ENCODE results near the gene WDR55.
A peak's percentile ranks its signal among the peaks of the same experiment; 100 is the strongest.
"Not testable (repeated sequence)": the region's sequence is repeated elsewhere in the genome, so short reads cannot be mapped to it uniquely, and the experiment has no call there.

WDR55 gene

GRCh38 chr5:140664359-140665119 is at the start of gene WDR55:
TSS of gene WDR55 (plus strand) at chr5:140664904. CDS start at chr5:140664913, 9 bp downstream.
- FAIRE-seq: peak; percentile 71

GRCh38 chr5:140622301-140622700 is 42.4 kb upstream of the WDR55 start:
- FAIRE-seq: no peak
- no peak for DNase-seq (ENCODE audit: low spot score)

More at GRCh38 chr5:140664359-140665119, at the start of gene WDR55:
- peak; percentile 87 for DNase-seq (ENCODE audit: low spot score)

- DNase-seq (ENCODE audit: low spot score); FAIRE-seq: not testable (repeated sequence)
Measured at GRCh38 chr5:140623061-140623460, 41.6 kb upstream of the WDR55 start.

GRCh38 chr5:140624886-140625285 is 39.8 kb upstream of the WDR55 start:
- not testable (repeated sequence) for FAIRE-seq; DNase-seq (ENCODE audit: low spot score)

GRCh38 chr5:140627972-140628371 is 36.7 kb upstream of the WDR55 start:
- no peak for FAIRE-seq
- DNase-seq (ENCODE audit: low spot score): no peak

GRCh38 chr5:140628711-140629110 is 36.0 kb upstream of the WDR55 start:
- no peak for DNase-seq (ENCODE audit: low spot score)
- no peak for FAIRE-seq

GRCh38 chr5:140630292-140631035 is 34.2 kb upstream of the WDR55 start:
- no peak for DNase-seq (ENCODE audit: low spot score)
- FAIRE-seq: no peak

- no peak for DNase-seq (ENCODE audit: low spot score)
- FAIRE-seq: no peak
Measured at GRCh38 chr5:140631036-140631417, 33.7 kb upstream of the WDR55 start.

GRCh38 chr5:140631831-140632365 is 32.8 kb upstream of the WDR55 start:
- FAIRE-seq (no peak), DNase-seq (ENCODE audit: low spot score) (no peak)

- DNase-seq (ENCODE audit: low spot score): no peak
- FAIRE-seq: no peak
Measured at GRCh38 chr5:140632366-140633020, 32.2 kb upstream of the WDR55 start.

GRCh38 chr5:140633021-140633471 is 31.7 kb upstream of the WDR55 start, which contains the start of gene CD14:
TSS of gene CD14 (minus strand) at chr5:140633175. CDS start at chr5:140633071, 104 bp downstream.
- DNase-seq (ENCODE audit: low spot score): no peak
- FAIRE-seq: no peak

GRCh38 chr5:140633501-140633900 is 31.2 kb upstream of the WDR55 start:
- DNase-seq (ENCODE audit: low spot score) (no peak), FAIRE-seq (no peak)

GRCh38 chr5:140634103-140634502 is 30.6 kb upstream of the WDR55 start:
- no peak for FAIRE-seq
- DNase-seq (ENCODE audit: low spot score): no peak

- FAIRE-seq (no peak), DNase-seq (ENCODE audit: low spot score) (no peak)
Measured at GRCh38 chr5:140635291-140636257, 29.1 kb upstream of the WDR55 start.

- DNase-seq (ENCODE audit: low spot score) (no peak), FAIRE-seq (no peak)
Measured at GRCh38 chr5:140637371-140638100, 27.2 kb upstream of the WDR55 start.

- DNase-seq (ENCODE audit: low spot score); FAIRE-seq: not testable (repeated sequence)
Measured at GRCh38 chr5:140638898-140639147, 25.9 kb upstream of the WDR55 start.

GRCh38 chr5:140639148-140639981 is 25.3 kb upstream of the WDR55 start, which contains the start of gene TMCO6:
TSS of gene TMCO6 (plus strand) at chr5:140639451. CDS start at chr5:140639528, 77 bp downstream.
- peak; percentile 79 for DNase-seq (ENCODE audit: low spot score)
- FAIRE-seq: no peak

- no peak for DNase-seq (ENCODE audit: low spot score)
- FAIRE-seq: no peak
Measured at GRCh38 chr5:140641716-140642115, 23.0 kb upstream of the WDR55 start.

GRCh38 chr5:140642718-140643117 is 22.0 kb upstream of the WDR55 start:
- DNase-seq (ENCODE audit: low spot score) (no peak), FAIRE-seq (no peak)
